Ecto neural progenitor cell (in vitro differentiated cells): Measurements from ENCODE around the gene MCM9.
"Not testable (repeated sequence)": the region's sequence is repeated elsewhere in the genome, so short reads cannot be mapped to it uniquely, and the experiment has no call there.

Source experiments
- DNase-seq: peaks from one replicate; pipeline ENCODE4 v3.0.0-alpha.2; 2018; ENCODE audit warnings: low spot score

MCM9 gene

DNA sequence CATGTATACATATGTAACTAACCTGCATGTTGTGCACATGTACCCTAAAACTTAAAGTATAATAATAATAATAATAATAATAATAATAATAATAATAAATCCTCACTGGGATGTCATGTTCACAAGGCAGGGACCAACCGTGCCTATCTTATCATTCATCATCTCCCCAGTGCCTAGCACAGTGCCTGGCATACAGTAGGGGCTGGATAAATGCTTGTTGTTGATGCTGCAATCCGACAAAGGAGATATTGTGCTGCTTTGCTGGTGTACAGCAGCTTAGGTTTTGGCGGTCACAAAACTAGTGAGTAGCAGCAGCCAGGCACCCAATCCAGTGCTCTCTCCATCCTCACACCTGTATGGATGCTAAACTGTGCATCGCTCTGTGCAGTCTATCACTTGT lies 135.1 kb downstream of the MCM9 start:
- no peak for DNase-seq

DNA sequence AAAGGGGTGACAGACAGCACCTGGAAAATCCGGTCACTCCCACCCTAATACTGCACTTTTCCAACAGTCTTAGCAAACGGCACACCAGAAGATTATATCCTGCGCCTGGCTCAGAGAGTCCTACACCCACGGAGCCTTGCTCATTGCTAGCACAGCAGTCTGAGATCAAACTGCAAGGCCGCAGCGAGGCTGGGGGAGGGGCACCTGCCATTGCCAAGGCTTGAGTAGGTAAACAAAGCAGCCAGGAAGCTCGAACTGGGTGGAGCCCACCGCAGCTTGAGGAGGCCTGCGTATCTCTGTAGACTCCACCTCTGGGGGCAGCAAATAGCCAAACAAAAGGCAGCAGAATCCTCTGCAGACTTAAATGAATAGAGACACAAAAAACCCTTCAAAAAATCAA lies 138.4 kb downstream of the MCM9 start:
- not testable (repeated sequence) for DNase-seq

DNA sequence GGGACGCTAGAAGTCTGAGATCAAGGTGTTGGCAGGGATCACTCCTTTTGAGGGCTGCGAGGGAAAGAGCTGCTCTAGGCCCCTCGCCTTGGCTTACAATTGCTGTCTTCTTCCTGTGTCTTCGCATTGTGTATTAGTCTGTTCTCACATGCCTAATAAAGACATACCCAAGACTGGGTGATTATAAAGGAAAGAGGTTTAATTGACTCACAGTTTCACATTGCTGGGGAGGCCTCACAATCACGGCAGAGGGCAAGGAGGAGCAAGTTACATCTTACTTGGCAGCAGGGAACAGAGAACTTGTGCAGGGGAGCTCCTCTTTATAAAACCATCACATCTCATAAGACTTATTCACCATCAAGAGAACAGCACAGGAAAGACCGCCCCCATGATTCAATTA lies 143.5 kb downstream of the MCM9 start:
- no peak for DNase-seq

DNA sequence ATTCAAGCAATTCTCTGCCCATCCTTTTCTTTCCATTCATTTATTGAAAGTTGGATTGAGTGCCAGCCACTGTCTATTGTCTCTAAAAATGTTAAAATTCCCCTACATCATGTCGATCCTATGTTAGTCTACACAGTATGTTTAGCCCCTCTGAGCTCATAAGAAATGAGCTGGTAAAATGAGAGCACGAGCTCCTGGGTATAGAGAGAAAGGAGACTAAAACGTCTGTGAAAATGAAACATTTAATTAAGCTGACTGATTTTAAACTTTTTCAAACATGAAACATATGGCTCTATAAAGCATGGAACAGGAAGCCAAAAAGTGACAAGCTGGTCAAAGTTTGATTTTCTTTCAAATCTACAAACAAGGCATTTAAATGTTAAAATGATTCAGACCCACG lies 145.0 kb downstream of the MCM9 start:
- no peak for DNase-seq

DNA sequence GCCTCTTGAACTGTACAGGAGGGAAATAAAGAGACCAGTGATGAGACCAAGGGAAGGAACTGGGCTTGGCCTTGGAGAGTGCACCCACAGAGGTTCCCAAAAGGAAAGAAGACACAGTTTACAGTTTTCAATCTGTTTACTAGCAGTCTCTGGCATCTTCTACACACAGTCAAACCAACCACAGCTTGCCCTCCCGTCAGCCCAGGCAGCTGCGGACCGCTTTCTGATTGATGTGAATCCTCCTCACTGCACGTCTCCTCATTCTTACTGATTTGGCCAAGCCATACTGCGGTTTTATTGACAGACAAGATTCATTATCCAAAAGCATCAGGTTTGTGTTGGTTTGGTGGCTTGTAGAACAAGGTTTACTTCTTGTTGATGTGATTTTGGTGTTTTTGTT lies 145.5 kb downstream of the MCM9 start:
- DNase-seq = no peak

DNA sequence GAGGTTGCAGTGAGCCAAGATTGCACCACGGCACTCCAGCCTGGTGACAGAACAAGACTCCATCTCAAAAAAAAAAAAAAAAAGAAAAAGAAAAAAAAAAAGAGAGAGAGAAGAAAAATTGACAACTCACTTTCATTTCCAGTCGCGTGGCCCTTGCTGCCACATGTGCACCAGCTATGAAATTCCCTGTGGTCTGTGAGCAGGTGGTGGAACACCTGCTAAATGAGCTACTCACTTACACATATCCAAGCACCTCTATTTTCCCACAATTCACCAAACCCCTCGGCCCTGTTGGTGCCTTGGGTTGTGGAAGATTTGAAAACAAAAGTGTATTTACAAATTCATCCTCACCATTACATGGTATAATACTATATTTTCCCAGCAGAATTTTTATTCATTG lies 146.3 kb downstream of the MCM9 start:
- DNase-seq = no peak

DNA sequence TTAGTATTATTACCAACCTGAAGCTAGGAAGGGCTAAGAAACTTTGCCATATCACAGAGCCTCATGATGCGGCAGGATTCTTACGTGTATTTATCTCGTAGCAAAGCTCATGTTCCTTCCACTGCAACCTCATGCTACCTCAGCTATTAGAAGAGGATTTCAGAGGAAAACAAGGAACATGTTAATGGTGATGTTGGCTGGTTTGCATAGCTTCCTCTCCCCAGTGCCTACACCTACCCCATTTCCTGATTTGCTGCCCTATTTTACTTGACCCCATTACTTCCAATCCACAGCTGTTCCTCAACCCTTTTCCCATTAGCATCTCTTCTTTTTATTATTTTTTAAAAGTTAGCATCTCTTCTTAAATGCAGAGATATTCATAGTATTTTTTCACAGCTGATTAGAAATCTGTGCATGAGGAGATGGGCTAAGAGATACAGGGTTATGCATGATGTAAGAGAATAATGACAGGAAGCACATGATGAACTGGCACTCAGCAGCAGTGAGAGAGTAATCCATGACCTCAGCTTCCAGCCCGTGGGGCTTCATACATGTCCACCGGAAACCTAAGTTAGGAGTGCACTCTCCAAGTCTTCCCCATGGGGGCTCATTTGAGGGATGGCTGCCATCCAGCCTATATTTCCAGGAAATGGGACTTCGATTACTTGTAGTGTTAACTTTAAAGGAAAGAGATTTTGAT lies 147.1 kb downstream of the MCM9 start:
- no peak for DNase-seq

DNA sequence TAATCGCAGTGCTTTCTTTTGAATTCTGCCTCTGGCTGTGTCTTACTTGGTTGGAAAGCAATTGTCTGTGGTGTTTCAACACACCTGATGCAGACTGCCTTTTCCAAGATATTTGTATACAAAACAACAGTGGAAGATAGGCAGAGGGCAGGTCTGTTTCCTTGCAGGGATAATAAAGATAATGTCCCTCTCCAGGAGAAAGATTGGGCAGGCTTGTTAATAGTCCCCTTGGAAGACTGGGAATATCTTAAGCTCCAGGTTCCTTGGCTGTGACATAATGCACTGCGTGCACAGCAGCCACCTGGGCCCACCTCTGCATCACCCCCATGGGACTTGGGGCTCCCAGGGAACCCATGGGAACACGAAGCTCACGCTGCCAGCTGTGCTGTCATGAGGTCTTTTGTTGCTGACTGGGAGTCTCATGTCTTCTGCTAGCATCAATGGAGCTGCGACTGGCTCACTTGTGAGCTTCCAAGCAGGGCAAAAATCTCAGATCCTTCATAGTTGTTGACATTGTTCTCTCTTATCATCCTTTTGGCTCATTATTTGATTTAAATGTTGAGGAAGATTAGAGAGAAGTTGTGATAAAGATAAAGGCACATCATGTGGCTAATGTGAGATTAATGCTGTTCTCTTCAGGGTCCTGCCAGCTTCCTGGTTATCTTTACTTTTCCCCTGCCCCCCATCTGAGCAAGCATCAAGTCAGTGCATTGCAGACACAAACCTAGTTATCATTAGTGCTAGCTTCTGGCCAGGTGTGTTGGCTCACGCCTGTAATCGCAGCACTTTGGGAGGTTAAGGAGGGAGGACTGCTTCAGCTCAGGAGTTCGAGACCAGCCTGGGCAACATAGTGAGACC lies 148.1 kb downstream of the MCM9 start:
- no peak for DNase-seq

DNA sequence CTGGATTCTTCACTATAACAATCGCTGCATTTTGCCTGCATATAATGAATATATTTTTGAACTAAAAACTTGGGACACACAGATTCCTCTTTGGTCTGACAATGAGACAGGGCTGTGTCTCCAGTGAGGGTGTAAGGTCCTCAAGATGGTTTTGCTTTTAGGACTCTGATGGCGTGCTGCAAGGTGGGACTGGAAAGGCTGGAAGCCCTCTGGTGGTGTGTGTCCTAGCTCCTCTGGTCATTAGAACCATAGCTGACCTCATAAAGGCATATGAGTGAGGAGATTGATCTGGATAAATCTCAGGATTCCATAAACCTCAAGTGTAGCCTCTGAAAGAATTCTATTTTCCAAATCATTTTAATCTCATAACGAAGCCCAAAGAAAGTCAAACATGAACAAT lies 149.4 kb downstream of the MCM9 start:
- DNase-seq = no peak

DNA sequence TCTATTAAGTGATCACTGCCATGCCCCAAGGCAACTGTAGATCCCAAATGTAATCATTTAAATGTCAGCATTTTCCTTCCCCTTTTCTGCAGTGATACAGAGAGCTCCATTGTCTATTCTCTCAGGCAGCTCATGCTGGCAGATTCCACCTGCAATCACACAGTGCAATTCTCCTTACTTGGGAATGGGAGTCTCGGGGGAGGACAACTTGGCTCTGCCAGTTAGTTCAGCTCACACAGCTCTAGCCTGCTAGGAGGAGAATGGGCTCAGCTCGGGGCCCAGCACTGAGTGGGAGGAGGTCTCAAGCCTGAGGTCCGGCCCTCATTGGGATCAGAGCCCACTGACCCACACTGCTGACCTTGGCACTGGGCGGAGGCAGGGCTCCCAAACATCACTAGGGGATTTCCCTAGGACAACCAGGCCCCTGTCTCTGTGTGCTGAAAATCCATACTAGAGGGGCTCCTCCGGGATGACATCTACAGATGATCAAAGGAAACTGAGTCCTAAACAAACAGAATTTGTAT lies 150.3 kb downstream of the MCM9 start:
- DNase-seq = peak; percentile 53

DNA sequence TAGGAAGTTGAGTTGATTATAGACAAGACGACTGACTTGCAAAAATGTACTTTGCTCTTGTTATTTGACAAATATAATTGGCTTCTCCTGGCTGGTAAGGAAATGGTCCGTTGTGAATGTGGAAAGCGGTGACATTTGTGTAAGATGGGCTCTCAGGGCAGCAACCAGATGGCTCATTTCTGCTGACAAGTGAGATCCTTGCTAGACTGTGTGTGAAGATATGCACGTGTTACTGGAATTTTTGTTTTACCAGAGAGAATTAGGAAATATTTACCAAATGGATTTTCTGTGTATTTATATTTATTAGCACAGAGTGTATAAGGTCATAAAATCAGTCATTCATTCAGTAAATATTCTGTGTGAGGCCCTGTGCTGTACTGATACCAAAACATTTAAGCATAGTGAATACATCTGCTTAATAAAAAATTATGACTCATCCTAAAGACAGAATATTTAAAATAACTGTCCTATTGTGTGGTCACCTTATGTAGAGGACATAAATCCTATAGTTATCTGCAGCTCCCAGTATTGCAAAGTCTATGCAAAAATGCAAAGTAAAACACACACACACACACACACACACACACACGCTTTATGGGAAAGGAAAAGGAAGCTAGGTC lies 150.9 kb downstream of the MCM9 start:
- no peak for DNase-seq

DNA sequence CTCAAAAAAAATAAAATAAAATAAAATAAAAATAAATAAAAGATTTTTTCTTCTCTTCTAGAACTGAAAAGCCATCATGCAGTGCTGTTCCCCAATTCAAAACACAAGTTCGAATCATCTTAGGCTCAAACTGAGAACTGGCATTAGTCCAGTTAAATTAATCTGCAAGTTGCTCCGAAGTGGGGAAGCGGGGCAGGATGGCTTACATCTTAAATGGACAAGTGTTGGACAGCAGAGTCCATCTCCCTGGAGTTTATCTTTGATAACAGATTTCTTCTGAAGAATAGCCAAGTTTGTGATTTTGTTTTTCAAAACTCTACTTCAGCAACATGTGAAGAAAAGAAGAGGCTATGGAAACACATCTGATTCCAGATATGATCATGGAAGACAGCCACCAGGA lies 152.3 kb downstream of the MCM9 start:
- DNase-seq = no peak

DNA sequence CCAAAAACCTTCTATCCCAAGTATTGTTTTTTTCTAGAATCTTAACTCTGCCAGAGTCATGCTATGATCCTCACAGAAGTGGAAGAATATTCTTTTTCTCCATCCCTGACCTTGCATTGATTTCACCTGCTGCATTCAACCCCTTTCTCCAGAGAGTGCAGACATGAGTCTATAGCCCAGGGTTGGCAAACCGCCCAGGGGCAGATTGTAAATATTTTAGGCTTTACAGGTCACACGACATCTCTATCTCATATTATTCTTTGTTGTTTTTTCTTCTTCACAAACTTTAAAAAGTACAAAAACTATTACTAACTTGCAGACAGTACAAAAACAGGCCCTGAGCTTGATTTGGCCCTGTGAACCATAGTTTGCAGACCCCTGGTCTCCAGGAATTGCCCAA lies 153.1 kb downstream of the MCM9 start:
- no peak for DNase-seq

DNA sequence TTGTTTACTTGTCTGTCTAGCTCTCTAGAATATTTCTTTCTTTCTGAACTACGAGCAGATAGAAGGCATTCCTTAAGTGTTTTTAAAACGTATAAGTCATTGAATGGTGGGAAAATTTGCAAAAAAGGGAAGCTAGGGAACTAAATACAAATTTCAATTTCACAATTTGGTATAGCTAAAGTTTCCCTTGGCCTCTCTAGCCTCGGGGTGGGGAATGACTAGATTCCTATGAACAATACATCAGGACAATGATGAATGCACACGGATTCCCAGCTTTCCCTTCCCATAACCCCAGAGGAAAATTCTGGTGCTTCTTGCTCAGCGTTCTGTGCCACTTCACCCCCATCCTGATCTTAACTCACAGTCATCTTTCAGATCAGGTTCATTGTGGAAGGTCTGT lies 154.3 kb downstream of the MCM9 start:
- DNase-seq = no peak

DNA sequence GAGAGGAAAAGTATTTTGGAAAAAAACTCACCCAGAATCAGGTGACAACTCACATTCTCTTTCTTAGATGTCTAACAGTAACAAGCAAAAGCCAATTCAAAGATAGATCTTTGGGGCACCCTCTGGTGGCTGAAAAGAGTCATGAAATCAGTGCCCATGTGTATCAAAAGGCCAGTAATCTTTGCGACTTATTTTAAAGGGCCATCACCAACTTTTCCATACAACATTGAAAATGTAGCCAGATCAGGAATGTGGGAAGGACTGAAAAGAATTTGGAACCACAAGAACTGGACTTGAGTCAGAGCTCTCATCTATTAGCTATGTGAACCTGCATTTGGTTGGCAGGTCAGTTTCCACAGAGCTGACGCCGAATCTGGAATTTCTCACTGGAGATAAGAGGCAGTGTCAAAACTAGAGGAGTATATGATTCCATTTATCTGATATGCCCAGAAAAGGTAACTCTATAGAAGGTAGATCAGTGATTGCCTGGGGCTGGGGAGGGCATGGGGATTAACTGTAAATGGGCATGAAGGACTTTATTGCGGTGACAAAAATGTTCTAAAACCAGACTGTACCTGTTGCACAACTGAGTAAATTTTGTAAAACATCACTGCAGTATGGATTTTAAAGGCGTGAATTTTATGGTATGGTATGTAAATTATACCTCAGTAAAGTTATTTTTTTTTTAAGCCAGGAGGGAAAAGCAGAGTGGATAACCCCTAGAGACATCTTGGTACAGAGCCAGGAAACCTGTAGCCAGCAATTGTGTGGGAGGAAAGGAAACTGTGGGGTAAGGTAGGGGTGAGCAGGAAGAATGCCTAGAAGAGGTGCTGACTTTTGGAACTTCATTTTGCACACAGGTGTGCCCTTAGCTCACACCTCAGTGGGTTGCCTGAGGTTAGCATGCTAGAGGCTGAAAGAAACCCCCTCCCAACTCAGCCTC lies 158.1 kb downstream of the MCM9 start:
- peak; percentile 55 for DNase-seq

DNA sequence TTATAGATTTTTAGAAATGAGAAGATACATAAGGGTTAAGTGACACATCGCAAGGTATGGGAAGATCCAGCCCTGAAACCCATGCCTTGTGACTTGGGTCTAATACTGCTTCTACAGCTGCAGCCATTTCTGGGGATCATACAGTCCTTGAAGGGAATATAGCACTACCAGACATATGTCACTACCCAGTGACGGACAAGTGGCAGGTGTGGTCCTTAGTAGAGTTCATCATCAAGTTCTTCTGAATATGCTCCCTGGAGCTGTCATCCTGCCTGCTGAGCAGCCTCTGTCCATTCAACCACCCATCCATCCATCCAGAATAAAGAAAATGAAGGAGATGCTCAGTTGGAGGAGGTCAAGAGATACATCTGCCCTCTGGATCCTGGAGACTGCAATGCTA lies 159.6 kb downstream of the MCM9 start:
- DNase-seq = no peak

DNA sequence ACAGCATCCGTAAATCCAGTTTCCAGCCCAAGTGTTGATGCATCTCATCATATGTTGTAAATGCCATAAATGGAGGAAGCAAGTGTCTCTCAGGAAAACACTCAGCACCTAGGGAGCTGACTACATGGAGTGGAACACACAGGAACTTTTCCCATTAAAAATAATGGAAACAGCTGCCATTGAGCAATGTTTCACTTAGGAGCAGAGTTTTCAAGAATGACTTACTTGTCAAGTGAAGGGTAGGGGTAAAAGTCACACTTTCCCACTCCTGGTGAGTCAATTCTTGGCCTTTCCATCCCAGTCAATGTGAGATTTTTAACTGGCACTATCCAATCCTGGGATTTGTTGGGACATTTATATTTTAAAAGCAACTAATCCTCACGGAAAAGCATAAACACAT lies 160.4 kb downstream of the MCM9 start:
- no peak for DNase-seq

DNA sequence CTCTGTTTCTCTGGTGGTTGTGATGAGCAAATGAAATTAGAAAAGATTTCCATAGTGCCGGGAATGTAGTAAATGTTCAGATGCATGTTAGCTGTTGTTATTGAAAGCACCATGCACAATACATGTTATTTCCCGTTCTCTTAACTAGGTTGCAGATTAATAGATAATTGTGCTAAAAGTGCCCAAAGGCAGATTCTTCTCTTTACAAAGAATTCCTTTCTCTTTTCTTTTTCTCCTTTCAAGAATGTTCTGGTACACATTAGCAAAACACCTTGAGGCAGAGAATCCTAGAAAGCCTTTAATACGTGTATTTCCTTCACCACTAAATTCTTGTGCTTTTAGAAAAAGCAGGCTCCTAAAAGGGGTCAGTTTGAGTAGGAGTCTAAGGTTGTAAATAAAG lies 162.1 kb downstream of the MCM9 start:
- no peak for DNase-seq

DNA sequence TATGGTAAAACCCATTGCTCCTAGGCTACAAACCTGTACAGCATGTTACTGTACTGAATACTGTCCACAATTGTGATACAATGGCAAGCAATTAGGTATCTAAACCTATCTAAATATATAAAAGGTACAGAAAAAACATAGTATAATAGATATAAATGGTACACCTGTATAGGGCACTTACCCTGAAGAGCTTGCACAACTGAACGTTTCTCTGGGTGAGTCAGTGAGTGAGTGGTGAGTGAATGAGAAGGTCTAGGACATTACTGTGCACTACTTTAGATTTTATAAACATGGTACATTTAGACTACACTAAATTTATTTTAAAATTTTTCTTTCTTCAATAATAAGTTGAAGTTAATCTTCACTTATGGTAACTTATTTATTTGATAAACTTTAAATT lies 163.7 kb downstream of the MCM9 start:
- DNase-seq = no peak

DNA sequence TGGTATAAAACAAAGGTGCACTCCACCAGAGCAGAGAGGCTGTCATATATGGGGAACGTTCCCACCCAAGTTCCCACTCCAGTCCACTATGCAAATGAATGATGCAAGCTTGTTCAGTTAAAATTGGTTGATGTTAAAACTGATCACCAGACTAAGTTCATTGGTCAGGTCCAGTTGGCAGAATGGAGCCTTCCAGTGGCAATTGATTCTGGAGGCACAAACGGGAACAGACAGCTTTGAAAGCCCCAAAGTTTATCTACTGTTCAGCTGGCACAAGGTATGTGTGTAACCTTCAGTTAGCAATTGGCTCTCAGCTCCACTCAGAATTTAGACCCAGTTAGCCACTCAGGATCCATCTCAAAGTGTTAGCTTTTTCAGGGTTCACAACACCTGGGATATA lies 164.1 kb downstream of the MCM9 start:
- DNase-seq = no peak

DNA sequence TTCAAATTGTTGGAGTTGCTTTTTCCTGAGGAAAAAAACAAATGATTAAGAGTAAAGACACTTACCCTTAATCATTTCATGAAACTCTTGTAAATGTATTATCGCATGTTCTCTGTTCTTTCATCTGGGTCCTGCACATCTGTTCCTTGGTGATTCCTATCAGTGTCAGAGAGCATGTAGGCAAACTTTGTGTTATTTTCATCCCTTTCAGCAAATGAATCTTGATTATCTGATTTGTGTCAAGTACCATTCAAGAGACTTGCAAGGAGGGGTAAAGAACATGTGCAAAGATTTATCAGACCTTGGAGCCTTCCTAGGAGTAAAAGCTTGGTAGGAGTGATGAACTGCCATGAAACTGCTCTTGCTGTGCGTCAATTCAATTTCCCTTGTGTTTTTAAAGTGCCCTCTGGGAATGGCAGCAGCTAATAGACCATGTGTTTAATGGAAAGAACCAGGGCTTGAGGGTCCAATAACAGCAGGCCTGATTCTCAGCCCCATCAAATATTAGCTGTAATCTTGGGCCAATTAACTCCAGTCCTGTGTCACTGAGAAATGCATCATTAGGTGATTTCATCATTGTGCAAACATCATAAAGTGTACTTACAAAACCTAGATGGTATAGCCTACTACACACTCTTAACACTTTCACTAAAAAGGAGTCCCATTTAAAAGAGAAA lies 164.7 kb downstream of the MCM9 start:
- DNase-seq = no peak
